Iris pigment epithelial cell (primary cell): ENCODE data around the gene KBTBD7.
"Not testable (repeated sequence)": the region's sequence is repeated elsewhere in the genome, so short reads cannot be mapped to it uniquely, and the experiment has no call there.

Experiments
- DNase-seq: peaks from one replicate; pipeline ENCODE4 v3.0.0-alpha.2; 2011; ENCODE audit warnings: low read depth

The KBTBD7 gene

GRCh38 chr13:41199079-41199478 lies 4.7 kb upstream of the KBTBD7 start:
- no peak for DNase-seq

- no peak for DNase-seq
Measured at GRCh38 chr13:41196620-41197019, 2.3 kb upstream of the KBTBD7 start.

GRCh38 chr13:41196011-41196410 lies 1.6 kb upstream of the KBTBD7 start:
- no peak for DNase-seq

- DNase-seq: no peak
Measured at GRCh38 chr13:41193469-41193868, 900 bp downstream of the KBTBD7 start.

GRCh38 chr13:41188584-41188983 lies 5.8 kb downstream of the KBTBD7 start:
- DNase-seq: peak; percentile 77

- no peak for DNase-seq
Measured at GRCh38 chr13:41186481-41186880, 7.9 kb downstream of the KBTBD7 start.

GRCh38 chr13:41182231-41182630 lies 12.1 kb downstream of the KBTBD7 start:
- no peak for DNase-seq

- peak; percentile 81 for DNase-seq
Measured at GRCh38 chr13:41179593-41180250, 14.6 kb downstream of the KBTBD7 start.

GRCh38 chr13:41178040-41178439 lies 16.3 kb downstream of the KBTBD7 start:
- peak; percentile 51 for DNase-seq

- peak; percentile 30 for DNase-seq
Measured at GRCh38 chr13:41177616-41178015, 16.8 kb downstream of the KBTBD7 start.

GRCh38 chr13:41175576-41175975 lies 18.8 kb downstream of the KBTBD7 start:
- not testable (repeated sequence) for DNase-seq

- DNase-seq: no peak
Measured at GRCh38 chr13:41162151-41162550, 32.2 kb downstream of the KBTBD7 start.

- no peak for DNase-seq
Measured at GRCh38 chr13:41159174-41159573, 35.2 kb downstream of the KBTBD7 start.

GRCh38 chr13:41157048-41157717 lies 37.2 kb downstream of the KBTBD7 start:
- no peak for DNase-seq

- no peak for DNase-seq
Measured at GRCh38 chr13:41156620-41157019, 37.7 kb downstream of the KBTBD7 start.

GRCh38 chr13:41154042-41154441 lies 40.3 kb downstream of the KBTBD7 start:
- DNase-seq: no peak

- no peak for DNase-seq
Measured at GRCh38 chr13:41152005-41152404, 42.4 kb downstream of the KBTBD7 start.

- DNase-seq: no peak
Measured at GRCh38 chr13:41150058-41150457, 44.3 kb downstream of the KBTBD7 start.

GRCh38 chr13:41148419-41149283 lies 45.7 kb downstream of the KBTBD7 start:
- DNase-seq: no peak

GRCh38 chr13:41145136-41145908 lies 49.0 kb downstream of the KBTBD7 start:
- peak; percentile 73 for DNase-seq

- peak; percentile 77 for DNase-seq
Measured at GRCh38 chr13:41144576-41144975, 49.8 kb downstream of the KBTBD7 start.
